Measurements from ENCODE around the gene PARP1. TPM values are rescaled to one million over a fixed set of nuclear protein-coding genes. Genes with fewer than 3 reads are reported as not detected.

Gene PARP1
- total RNA-seq, 1 donor = 51.0 TPM

DNA sequence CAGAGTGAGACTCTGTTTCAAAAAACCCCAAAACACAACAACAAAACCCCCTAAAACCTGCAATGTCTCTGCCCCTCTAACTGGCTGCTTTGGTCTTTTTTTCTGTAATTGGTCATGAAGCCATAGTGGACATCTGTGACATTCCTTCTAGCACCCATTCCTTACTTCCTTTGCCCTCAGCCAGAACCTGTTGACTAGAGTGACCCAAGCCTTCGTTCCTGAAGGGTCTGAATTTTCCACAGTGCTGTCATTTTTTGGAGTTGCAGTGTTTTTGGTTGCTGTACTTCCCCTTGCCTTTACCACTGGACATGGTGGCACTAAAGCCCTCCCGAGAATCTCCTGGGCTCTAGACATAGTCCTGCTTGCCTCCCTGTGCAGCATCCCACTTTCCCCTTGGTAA lies 50.5 kb downstream of the PARP1 start:
- Histone ChIP-seq H3K4me2 (ENCODE audit: insufficient read depth, low read length) (no peak overlapping the region), H3K36me3 (ENCODE audit: insufficient read depth, low read length) (peaks cover 27% of the 10 kb centered on the region), H4K20me1 (ENCODE audit: insufficient read depth, low read length) (no peaks in the 10 kb centered on the region), H3K27ac (ENCODE audit: low read depth, low read length) (no peak overlapping the region), H3K79me2 (ENCODE audit: insufficient read depth, low read length) (no peaks in the 10 kb centered on the region), H3K27me3 (ENCODE audit: insufficient read depth, low read length) (no peaks in the 10 kb centered on the region), H3K9me3 (ENCODE audit: low read depth, low read length) (no peaks in the 10 kb centered on the region), H3K4me1 (ENCODE audit: insufficient read depth, low read length) (no peaks in the 10 kb centered on the region), H3K4me3 (ENCODE audit: insufficient read depth, low read length) (no peak overlapping the region), H2AFZ (ENCODE audit: low read length) (no peak overlapping the region)
- no peak for DNase-seq (ENCODE audit: insufficient read length, low spot score, missing footprints)
- no peak for TF ChIP-seq CTCF (IDR thresholded peaks at IDR 0.05; ENCODE audit: extremely low read depth, low read depth, low read length)

- H3K79me2 ChIP-seq (ENCODE audit: insufficient read depth, low read length) = no peaks in the 10 kb centered on the region
- H3K36me3 ChIP-seq (ENCODE audit: insufficient read depth, low read length) = peaks cover 17% of the 10 kb centered on the region
- H2AFZ ChIP-seq (ENCODE audit: low read length) = no peak overlapping the region
- no peaks in the 10 kb centered on the region for H4K20me1 ChIP-seq (ENCODE audit: insufficient read depth, low read length)
- H3K27me3 ChIP-seq (ENCODE audit: insufficient read depth, low read length) = no peaks in the 10 kb centered on the region
- TF ChIP-seq CTCF (IDR thresholded peaks at IDR 0.05; ENCODE audit: extremely low read depth, low read depth, low read length) = no peak
- no peak for DNase-seq (ENCODE audit: insufficient read length, low spot score, missing footprints)
- no peaks in the 10 kb centered on the region for H3K4me1 ChIP-seq (ENCODE audit: insufficient read depth, low read length)
- no peak overlapping the region for H3K4me2 ChIP-seq (ENCODE audit: insufficient read depth, low read length)
- no peak overlapping the region for H3K4me3 ChIP-seq (ENCODE audit: insufficient read depth, low read length)
- H3K9me3 ChIP-seq (ENCODE audit: low read depth, low read length) = no peaks in the 10 kb centered on the region
- no peak overlapping the region for H3K27ac ChIP-seq (ENCODE audit: low read depth, low read length)
These were observed 52.0 kb downstream of the PARP1 start for GRCh38 chr1:226355669-226356551.

GRCh38 chr1:226355016-226355415 lies 52.9 kb downstream of the PARP1 start:
- H3K4me1 ChIP-seq (ENCODE audit: insufficient read depth, low read length) = no peaks in the 10 kb centered on the region
- H4K20me1 ChIP-seq (ENCODE audit: insufficient read depth, low read length) = no peaks in the 10 kb centered on the region
- H3K9me3 ChIP-seq (ENCODE audit: low read depth, low read length) = no peaks in the 10 kb centered on the region
- no peak for DNase-seq (ENCODE audit: insufficient read length, low spot score, missing footprints)
- H3K4me2 ChIP-seq (ENCODE audit: insufficient read depth, low read length) = no peak overlapping the region
- no peaks in the 10 kb centered on the region for H3K27me3 ChIP-seq (ENCODE audit: insufficient read depth, low read length)
- no peak overlapping the region for H3K4me3 ChIP-seq (ENCODE audit: insufficient read depth, low read length)
- no peak for TF ChIP-seq CTCF (IDR thresholded peaks at IDR 0.05; ENCODE audit: extremely low read depth, low read depth, low read length)
- peaks cover 15% of the 10 kb centered on the region for H3K36me3 ChIP-seq (ENCODE audit: insufficient read depth, low read length)
- no peak overlapping the region for H3K27ac ChIP-seq (ENCODE audit: low read depth, low read length)
- no peaks in the 10 kb centered on the region for H3K79me2 ChIP-seq (ENCODE audit: insufficient read depth, low read length)
- no peak overlapping the region for H2AFZ ChIP-seq (ENCODE audit: low read length)

GRCh38 chr1:226353698-226354525 lies 54.0 kb downstream of the PARP1 start:
- no peaks in the 10 kb centered on the region for H3K79me2 ChIP-seq (ENCODE audit: insufficient read depth, low read length)
- no peak for TF ChIP-seq CTCF (IDR thresholded peaks at IDR 0.05; ENCODE audit: extremely low read depth, low read depth, low read length)
- H3K27me3 ChIP-seq (ENCODE audit: insufficient read depth, low read length) = no peaks in the 10 kb centered on the region
- no peak overlapping the region for H3K4me3 ChIP-seq (ENCODE audit: insufficient read depth, low read length)
- H3K4me1 ChIP-seq (ENCODE audit: insufficient read depth, low read length) = no peaks in the 10 kb centered on the region
- peaks cover 5% of the 10 kb centered on the region for H3K36me3 ChIP-seq (ENCODE audit: insufficient read depth, low read length)
- no peaks in the 10 kb centered on the region for H3K9me3 ChIP-seq (ENCODE audit: low read depth, low read length)
- H4K20me1 ChIP-seq (ENCODE audit: insufficient read depth, low read length) = no peaks in the 10 kb centered on the region
- no peak for DNase-seq (ENCODE audit: insufficient read length, low spot score, missing footprints)
- no peak overlapping the region for H2AFZ ChIP-seq (ENCODE audit: low read length)
- no peak overlapping the region for H3K4me2 ChIP-seq (ENCODE audit: insufficient read depth, low read length)
- no peak overlapping the region for H3K27ac ChIP-seq (ENCODE audit: low read depth, low read length)
